HAP-1 (cell line): Measurements from ENCODE around the gene FAM83C.

ENCODE experiments used
- DNase-seq, 2 experiments: peaks; one replicate each; pipeline ENCODE4 v3.0.0-alpha.2; 2016 to 2020; ENCODE audit warnings: low spot score in 2 of 2
- H3K27me3 ChIP-seq: fragments of 250-450 bp; sonication (Bioruptor Pico); 2 replicates; pipeline ENCODE4 v1.5.1; 2020; ENCODE audit warnings: low read depth, mild to moderate bottlenecking, moderate library complexity
- H3K36me3 ChIP-seq: fragments of 250-450 bp; sonication (Bioruptor Pico); replicated peaks from 2 replicates; pipeline ENCODE4 v1.5.1; 2020; ENCODE audit warnings: mild to moderate bottlenecking
- H3K4me1 ChIP-seq: fragments of 250-450 bp; sonication (Bioruptor Pico); 2 replicates; pipeline ENCODE4 v1.5.1; 2020; ENCODE audit warnings: mild to moderate bottlenecking
- H3K4me3 ChIP-seq: fragments of 250-450 bp; sonication (Bioruptor Pico); 2 replicates; pipeline ENCODE4 v1.5.1; 2020; ENCODE audit warnings: mild to moderate bottlenecking, moderate library complexity
- H3K9me3 ChIP-seq: fragments of 250-450 bp; sonication (Bioruptor Pico); 2 replicates; pipeline ENCODE4 v1.5.1; 2020; ENCODE audit warnings: mild to moderate bottlenecking, moderate library complexity
- in situ Hi-C: fragments of 300-500 bp; cut with MboI; formaldehyde crosslinking; loops from 3 replicates; pipeline ENCODE4 v1.14.3; 2020; ENCODE audit warnings: low sequenced_read_pairs, inconsistent platforms, mixed read lengths

Gene FAM83C

GRCh38 chr20:35291654-35292503 lies at the start of gene FAM83C:
Gene FAM83C, minus strand, starts transcription at chr20:35292425. Its CDS starts 121 bp downstream, at chr20:35292304.
- no peaks in the 10 kb centered on the region for H3K36me3 ChIP-seq
- no peak for DNase-seq
- no peaks in the 10 kb centered on the region; the same call in 1 of the 2 replicates for H3K27me3 ChIP-seq
- in situ Hi-C loops = no loop called here
- no peak within 1 kb of the TSS for H3K4me3 ChIP-seq
- H3K4me1 ChIP-seq = no peaks in the 10 kb centered on the region
- no peaks in the 10 kb centered on the region for H3K9me3 ChIP-seq

GRCh38 chr20:35341366-35342028 lies 49.3 kb upstream of the FAM83C start:
- in situ Hi-C loops = no loop called here
- no peak for DNase-seq
- H3K4me1 ChIP-seq = no peaks in the 10 kb centered on the region
- H3K36me3 ChIP-seq = peaks cover 14% of the 10 kb centered on the region
- no peak overlapping the region for H3K4me3 ChIP-seq
- H3K9me3 ChIP-seq = no peaks in the 10 kb centered on the region
- H3K27me3 ChIP-seq = no peaks in the 10 kb centered on the region

DNA sequence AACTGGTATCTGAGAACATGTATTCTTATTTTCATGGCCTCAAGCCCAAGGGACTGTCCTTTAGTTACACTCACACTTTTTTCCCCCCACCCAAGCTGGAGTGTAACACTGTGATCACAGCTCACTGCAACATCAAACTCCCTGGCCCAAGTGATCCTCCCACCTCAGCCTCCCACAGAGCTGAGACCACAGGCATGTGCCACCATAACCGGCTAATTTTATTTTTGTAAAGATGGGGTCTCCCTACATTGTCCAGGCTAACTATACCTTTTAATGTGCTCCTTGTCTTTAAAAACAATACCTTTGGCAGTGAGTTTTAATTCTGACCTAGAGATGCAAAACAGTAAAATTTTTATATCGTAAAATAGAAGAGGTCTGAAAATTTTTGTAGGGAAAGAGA lies 48.2 kb upstream of the FAM83C start:
- in situ Hi-C loops = no loop called here
- H3K27me3 ChIP-seq = no peaks in the 10 kb centered on the region
- DNase-seq = no peak
- no peaks in the 10 kb centered on the region for H3K9me3 ChIP-seq
- no peaks in the 10 kb centered on the region for H3K4me1 ChIP-seq
- H3K36me3 ChIP-seq = peaks cover 6% of the 10 kb centered on the region; the same call in 1 of the 2 replicates
- H3K4me3 ChIP-seq = no peak overlapping the region

- in situ Hi-C loops = no loop called here
- Histone ChIP-seq H3K9me3 (no peaks in the 10 kb centered on the region), H3K4me1 (no peaks in the 10 kb centered on the region), H3K4me3 (no peak overlapping the region), H3K27me3 (no peaks in the 10 kb centered on the region), H3K36me3 (peaks cover 6% of the 10 kb centered on the region; the same call in 1 of the 2 replicates)
- no peak for DNase-seq
These were observed 47.4 kb upstream of the FAM83C start for GRCh38 chr20:35339636-35340035.

- H3K9me3 ChIP-seq = no peaks in the 10 kb centered on the region
- H3K4me1 ChIP-seq = no peaks in the 10 kb centered on the region
- no peak for DNase-seq
- no peak overlapping the region for H3K4me3 ChIP-seq
- in situ Hi-C loops = no loop called here
- peaks cover 6% of the 10 kb centered on the region; the same call in 1 of the 2 replicates for H3K36me3 ChIP-seq
- no peaks in the 10 kb centered on the region for H3K27me3 ChIP-seq
These were observed 46.8 kb upstream of the FAM83C start for GRCh38 chr20:35339007-35339406.

DNA sequence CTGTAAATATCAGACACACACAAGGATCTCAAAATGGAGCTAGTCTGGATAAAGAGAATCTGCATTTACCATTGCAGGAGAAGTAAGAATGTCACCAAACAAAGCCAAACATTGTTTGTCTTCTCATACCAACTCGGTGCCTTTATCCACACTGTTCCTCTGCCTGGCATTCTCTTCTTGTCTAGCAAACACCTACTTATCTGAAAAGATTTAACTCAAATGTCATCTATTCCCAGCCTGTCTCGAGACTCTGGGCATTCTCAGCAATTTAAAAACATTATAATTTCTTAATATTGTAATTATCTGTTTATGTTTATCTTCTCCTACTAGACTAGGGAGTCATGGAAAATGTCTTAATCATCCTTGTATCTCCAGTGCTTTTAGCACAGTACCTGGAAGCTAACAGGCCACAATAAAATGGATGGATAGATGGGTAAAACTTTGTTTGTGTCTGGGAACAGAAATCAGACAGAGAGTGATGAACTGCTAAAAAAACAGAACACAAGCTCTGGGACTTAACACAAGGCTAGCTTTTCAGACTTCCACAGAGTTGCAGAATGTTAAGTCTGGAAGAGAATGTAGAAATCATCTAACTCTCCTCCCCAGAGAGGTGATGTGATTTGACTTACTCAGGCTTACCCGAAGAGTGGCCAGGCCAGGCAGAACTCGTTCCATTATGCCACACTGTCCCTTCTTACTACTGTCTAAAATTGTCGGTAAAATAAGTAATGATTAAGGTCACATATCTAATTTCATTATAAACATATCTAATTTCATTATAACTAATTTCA lies 42.3 kb upstream of the FAM83C start:
- Histone ChIP-seq H3K4me1 (no peaks in the 10 kb centered on the region), H3K9me3 (no peaks in the 10 kb centered on the region; the same call in 1 of the 2 replicates), H3K4me3 (no peak overlapping the region), H3K36me3 (no peaks in the 10 kb centered on the region), H3K27me3 (no peaks in the 10 kb centered on the region)
- in situ Hi-C loops = no loop called here
- no peak for DNase-seq

DNA sequence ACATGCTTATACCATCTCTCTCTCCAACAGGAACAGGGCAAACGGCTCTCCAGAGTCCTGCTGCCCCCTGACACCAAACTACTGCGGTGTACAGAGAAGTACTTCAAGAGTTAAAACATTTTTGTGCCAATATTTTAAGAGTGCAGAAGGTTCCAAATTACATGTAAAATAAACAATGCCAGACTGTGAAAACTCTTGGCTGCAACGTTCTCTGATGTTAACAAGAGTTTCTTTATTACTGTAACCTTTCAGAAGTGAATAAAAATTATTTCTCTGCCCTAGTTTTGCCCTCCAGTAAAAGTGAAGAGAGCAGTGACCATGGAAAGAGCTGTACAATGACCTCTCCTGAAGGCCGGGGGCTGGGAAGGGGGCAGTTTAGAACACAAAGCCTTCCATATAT lies 41.4 kb upstream of the FAM83C start:
- Histone ChIP-seq H3K4me3 (no peak overlapping the region), H3K27me3 (no peaks in the 10 kb centered on the region), H3K4me1 (no peaks in the 10 kb centered on the region), H3K36me3 (no peaks in the 10 kb centered on the region), H3K9me3 (no peaks in the 10 kb centered on the region; the same call in 1 of the 2 replicates)
- no peak for DNase-seq
- in situ Hi-C loops = no loop called here

- H3K4me3 ChIP-seq = no peak overlapping the region
- in situ Hi-C loops = no loop called here
- H3K4me1 ChIP-seq = no peaks in the 10 kb centered on the region
- H3K27me3 ChIP-seq = no peaks in the 10 kb centered on the region
- no peak for DNase-seq
- H3K9me3 ChIP-seq = no peaks in the 10 kb centered on the region; the same call in 1 of the 2 replicates
- no peaks in the 10 kb centered on the region for H3K36me3 ChIP-seq
These were observed 40.4 kb upstream of the FAM83C start for GRCh38 chr20:35332540-35333200.

DNA sequence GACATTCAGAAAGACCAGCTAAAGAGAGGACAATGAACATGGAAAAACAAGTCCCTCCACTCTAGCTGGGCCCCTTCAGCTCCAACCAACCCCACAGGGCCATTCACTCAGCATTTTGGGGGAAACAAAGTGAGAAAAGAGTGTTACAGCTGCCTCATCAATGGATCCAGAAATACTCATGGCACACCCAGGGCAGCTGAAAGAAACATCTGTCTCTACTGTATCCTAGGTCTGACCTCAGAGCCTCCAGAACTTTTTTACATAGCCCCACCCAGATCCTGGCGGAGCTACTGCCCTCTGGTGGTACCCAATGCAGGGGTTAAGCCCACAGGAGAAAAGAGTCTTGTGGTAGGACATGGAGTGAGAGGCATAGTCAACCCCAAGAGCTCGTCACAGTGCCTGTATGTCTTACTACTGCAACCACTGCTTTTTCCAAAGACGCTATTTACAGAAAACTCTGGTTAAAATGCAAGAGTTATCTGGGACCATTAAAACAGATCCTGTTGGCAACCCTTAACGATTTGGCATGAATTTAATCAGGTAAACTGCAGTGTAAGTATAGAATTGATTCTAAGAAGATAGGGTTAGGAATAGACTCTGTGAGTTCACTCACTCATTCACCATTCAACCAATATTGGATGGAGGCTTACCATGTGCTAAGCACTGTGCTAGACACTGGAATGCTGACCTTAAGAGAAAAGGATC lies 37.4 kb upstream of the FAM83C start:
- Histone ChIP-seq H3K4me1 (no peaks in the 10 kb centered on the region), H3K9me3 (no peaks in the 10 kb centered on the region; the same call in 1 of the 2 replicates), H3K4me3 (no peak overlapping the region), H3K27me3 (no peaks in the 10 kb centered on the region), H3K36me3 (no peaks in the 10 kb centered on the region)
- peak; percentile 40 to 69 for DNase-seq
- in situ Hi-C loops = no loop called here

- no peaks in the 10 kb centered on the region for H3K27me3 ChIP-seq
- H3K9me3 ChIP-seq = no peaks in the 10 kb centered on the region; the same call in 1 of the 2 replicates
- DNase-seq = no peak
- in situ Hi-C loops = no loop called here
- no peaks in the 10 kb centered on the region for H3K36me3 ChIP-seq
- H3K4me1 ChIP-seq = no peaks in the 10 kb centered on the region
- H3K4me3 ChIP-seq = no peak overlapping the region
These were observed 36.5 kb upstream of the FAM83C start for GRCh38 chr20:35328689-35329088.

GRCh38 chr20:35328095-35328685 lies 36.0 kb upstream of the FAM83C start:
- no peaks in the 10 kb centered on the region for H3K4me1 ChIP-seq
- no peak overlapping the region for H3K4me3 ChIP-seq
- in situ Hi-C loops = no loop called here
- H3K36me3 ChIP-seq = no peaks in the 10 kb centered on the region
- H3K9me3 ChIP-seq = no peaks in the 10 kb centered on the region; the same call in 1 of the 2 replicates
- no peak for DNase-seq
- H3K27me3 ChIP-seq = no peaks in the 10 kb centered on the region

DNA sequence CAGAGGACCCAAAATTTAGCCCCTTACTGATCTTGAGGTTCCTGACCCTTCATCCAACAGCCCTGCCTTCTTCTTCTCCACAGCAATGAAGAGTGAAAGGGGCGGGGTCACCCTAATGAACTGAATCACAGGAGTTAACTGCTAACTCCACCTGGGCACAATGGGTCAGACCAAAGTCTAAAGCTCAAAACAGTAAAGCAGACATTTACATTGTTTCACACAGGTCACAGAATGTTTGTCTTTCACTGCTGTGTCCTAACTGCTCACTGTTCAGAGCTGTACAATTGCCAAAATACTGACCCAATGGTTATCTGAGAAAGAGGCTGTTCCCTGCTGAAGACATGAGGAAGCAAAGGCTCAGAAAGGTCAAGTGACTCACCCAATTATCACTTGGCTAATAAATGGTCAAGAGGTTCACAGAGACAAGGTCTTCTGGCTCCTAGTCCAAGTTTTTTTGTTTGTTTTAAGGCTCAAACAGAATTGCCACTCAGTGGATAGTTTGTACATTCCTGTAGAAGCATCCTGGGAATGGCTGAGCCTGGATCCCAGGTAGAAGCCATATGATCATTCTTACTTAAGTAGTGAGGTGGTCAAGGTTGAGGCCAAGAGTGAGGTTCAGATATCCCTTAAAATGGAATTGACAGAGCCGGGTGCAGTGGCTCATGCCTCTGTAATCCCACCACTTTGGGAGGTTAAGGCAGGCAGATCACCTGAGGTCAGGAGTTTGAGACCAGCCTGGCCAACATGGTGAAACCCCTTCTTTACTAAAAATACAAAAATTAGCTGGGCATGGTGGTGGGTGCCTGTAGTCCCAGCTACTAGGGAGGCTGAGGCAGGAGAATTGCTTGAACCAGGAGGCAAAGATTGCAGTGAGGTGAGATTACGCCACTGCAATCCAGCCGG lies 35.1 kb upstream of the FAM83C start:
- DNase-seq = no peak
- in situ Hi-C loops = no loop called here

More for the DNA sequence above, 35.1 kb upstream of the FAM83C start:
- H3K4me1 ChIP-seq = no peaks in the 10 kb centered on the region
- H3K4me3 ChIP-seq = no peak overlapping the region
- no peaks in the 10 kb centered on the region for H3K36me3 ChIP-seq
- H3K27me3 ChIP-seq = no peaks in the 10 kb centered on the region
- no peaks in the 10 kb centered on the region; the same call in 1 of the 2 replicates for H3K9me3 ChIP-seq
